MCF 10A (cell line): ENCODE results near the gene CSDE1. TPM values are rescaled to one million over a fixed set of nuclear protein-coding genes. Genes with fewer than 3 reads are reported as not detected.

Source experiments
- BruUV-seq: library from RNA; stranded (reverse); fragments of 400-500 nt; replicated peaks from 2 replicates; lab custom pipeline; 2021; lab: Mats Ljungman, UMichigan
- CTCF ChIA-PET: fragments of 300-600 bp; sonication (Branson Sonifier 250); formaldehyde crosslinking; extraction: SDS; loops from one replicate; lab custom pipeline; 2021; ENCODE audit warnings: antibody characterized with exemption, inconsistent platforms; lab: Yijun Ruan, JAX
- POLR2A ChIA-PET: fragments of 300-600, 350-650 bp; sonication (Branson Sonifier 250); formaldehyde crosslinking; extraction: SDS; loops from one replicate; lab custom pipeline; 2020; ENCODE audit warnings: antibody characterized with exemption, inconsistent platforms; lab: Yijun Ruan, JAX
- DNase-seq: peaks from one replicate; pipeline ENCODE4 v3.0.0-alpha.2; 2018; ENCODE audit not compliant: unreplicated experiment
- H3K27ac Mint-ChIP-seq: one replicate; pipeline ENCODE4 v1.8.0; 2022; ENCODE audit warnings: mild to moderate bottlenecking, low read depth, mixed read lengths; ENCODE audit not compliant: unreplicated experiment
- H3K27me3 Mint-ChIP-seq: one replicate; pipeline ENCODE4 v1.8.0; 2022; ENCODE audit warnings: mixed read lengths; ENCODE audit not compliant: insufficient read depth, unreplicated experiment
- H3K36me3 Mint-ChIP-seq: one replicate; pipeline ENCODE4 v1.8.0; 2022; ENCODE audit warnings: mild to moderate bottlenecking, moderate library complexity, mixed read lengths; ENCODE audit not compliant: insufficient read depth, unreplicated experiment
- H3K4me1 Mint-ChIP-seq: one replicate; pipeline ENCODE4 v1.8.0; 2022; ENCODE audit warnings: mixed read lengths; ENCODE audit not compliant: insufficient read depth, unreplicated experiment
- H3K4me3 Mint-ChIP-seq: one replicate; pipeline ENCODE4 v1.8.0; 2022; ENCODE audit warnings: mild to moderate bottlenecking, moderate library complexity, mixed read lengths; ENCODE audit not compliant: unreplicated experiment
- H3K9me3 Mint-ChIP-seq: one replicate; pipeline ENCODE4 v1.8.0; 2022; ENCODE audit warnings: mixed read lengths; ENCODE audit not compliant: unreplicated experiment
- intact Hi-C: fragments of 100-400 bp; cut with micrococcal nuclease; formaldehyde crosslinking; loops from 2 replicates; pipeline ENCODE4 v1.14.1; 2022
- total RNA-seq: library from RNA; stranded (reverse); gene quantifications from 2 replicates; pipeline ENCODE4 v1.2.3, GENCODE V29; 2022
- TF ChIP-seq, protein P1 (sequence below): fragments of 200-600 bp; IDR thresholded peaks from one replicate; pipeline ENCODE4 v1.8.0; 2022; ENCODE audit warnings: antibody characterized with exemption, mild to moderate bottlenecking; ENCODE audit not compliant: unreplicated experiment

CSDE1 gene
- total RNA-seq, 1 experiment from 2014 or later, result 580 TPM

DNA sequence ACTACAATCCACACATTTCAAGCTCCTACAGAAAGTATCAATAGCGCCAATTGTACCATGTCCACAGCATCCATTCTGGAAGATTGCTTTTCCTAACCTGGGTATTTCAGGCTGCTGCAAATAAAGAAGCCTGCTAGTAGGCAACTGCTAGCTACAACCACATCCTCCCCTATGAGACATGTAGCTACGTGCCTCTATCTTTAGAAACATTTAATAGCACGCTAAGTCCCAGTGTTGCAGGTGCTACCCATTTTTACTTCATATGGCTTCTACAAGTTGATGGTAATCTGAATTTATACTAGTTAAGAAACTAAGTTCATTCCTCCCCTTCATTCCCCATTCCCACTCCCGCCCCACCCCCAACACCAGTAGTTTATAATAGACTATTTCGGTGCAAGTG, 55.0 kb downstream of the CSDE1 start:
- peaks cover 26% of the 10 kb centered on the region for H3K36me3 Mint-ChIP-seq
- intact Hi-C loops, result no loop called here
- CTCF ChIA-PET, result interaction anchor here (1.0 kb wide), 1 partner anchor 31 kb away, joined by 3 read pairs; no protein-coding TSS in a partner anchor
- POLR2A ChIA-PET, result interaction anchor here (1.6 to 2.4 kb wide), 3 partner anchors 13 to 55 kb away, joined by 3 to 11 read pairs (median 9); partner anchors contain the start of genes CSDE1, DENND2C and NRAS
- no peaks in the 10 kb centered on the region for H3K27me3 Mint-ChIP-seq
- no peak overlapping the region for H3K4me3 Mint-ChIP-seq
- no TSS peak for BruUV-seq
- no peaks in the 10 kb centered on the region for H3K9me3 Mint-ChIP-seq
- TF ChIP-seq, protein P1, sequence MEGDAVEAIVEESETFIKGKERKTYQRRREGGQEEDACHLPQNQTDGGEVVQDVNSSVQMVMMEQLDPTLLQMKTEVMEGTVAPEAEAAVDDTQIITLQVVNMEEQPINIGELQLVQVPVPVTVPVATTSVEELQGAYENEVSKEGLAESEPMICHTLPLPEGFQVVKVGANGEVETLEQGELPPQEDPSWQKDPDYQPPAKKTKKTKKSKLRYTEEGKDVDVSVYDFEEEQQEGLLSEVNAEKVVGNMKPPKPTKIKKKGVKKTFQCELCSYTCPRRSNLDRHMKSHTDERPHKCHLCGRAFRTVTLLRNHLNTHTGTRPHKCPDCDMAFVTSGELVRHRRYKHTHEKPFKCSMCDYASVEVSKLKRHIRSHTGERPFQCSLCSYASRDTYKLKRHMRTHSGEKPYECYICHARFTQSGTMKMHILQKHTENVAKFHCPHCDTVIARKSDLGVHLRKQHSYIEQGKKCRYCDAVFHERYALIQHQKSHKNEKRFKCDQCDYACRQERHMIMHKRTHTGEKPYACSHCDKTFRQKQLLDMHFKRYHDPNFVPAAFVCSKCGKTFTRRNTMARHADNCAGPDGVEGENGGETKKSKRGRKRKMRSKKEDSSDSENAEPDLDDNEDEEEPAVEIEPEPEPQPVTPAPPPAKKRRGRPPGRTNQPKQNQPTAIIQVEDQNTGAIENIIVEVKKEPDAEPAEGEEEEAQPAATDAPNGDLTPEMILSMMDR, result no peak
- no peak for DNase-seq
- H3K4me1 Mint-ChIP-seq, result no peaks in the 10 kb centered on the region
- no peak overlapping the region for H3K27ac Mint-ChIP-seq

DNA sequence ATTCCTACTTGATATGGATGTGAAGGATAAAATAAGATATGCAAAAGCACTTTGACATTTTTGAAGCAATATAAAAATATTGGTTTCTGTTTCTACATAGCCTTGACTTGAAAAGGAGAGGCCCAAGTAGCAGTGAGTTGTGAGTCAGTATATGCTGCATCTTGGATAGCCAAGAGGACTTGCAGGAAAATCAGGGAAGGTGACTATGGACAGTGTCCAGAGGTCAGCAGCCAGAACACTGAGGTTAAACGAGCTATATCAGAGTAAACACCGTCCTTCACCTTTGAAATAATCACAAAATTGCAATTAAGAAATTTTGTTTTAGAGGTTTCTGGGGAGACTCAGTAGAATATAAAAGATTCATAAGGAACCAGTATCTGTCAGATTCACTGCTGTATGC, 55.9 kb downstream of the CSDE1 start:
- H3K36me3 Mint-ChIP-seq, result peaks cover 18% of the 10 kb centered on the region
- no TSS peak for BruUV-seq
- intact Hi-C loops, result no loop called here
- no peaks in the 10 kb centered on the region for H3K4me1 Mint-ChIP-seq
- no peak overlapping the region for H3K4me3 Mint-ChIP-seq
- ChIA-PET POLR2A (interaction anchor here (2.1 to 2.4 kb wide), 2 partner anchors 14 to 32 kb away, joined by 9 to 11 read pairs; partner anchors contain the start of genes DENND2C and NRAS), CTCF (no interaction called here)
- no peaks in the 10 kb centered on the region for H3K27me3 Mint-ChIP-seq
- no peak for DNase-seq
- H3K27ac Mint-ChIP-seq, result no peak overlapping the region
- no peaks in the 10 kb centered on the region for H3K9me3 Mint-ChIP-seq
- TF ChIP-seq, protein P1, result no peak

DNA sequence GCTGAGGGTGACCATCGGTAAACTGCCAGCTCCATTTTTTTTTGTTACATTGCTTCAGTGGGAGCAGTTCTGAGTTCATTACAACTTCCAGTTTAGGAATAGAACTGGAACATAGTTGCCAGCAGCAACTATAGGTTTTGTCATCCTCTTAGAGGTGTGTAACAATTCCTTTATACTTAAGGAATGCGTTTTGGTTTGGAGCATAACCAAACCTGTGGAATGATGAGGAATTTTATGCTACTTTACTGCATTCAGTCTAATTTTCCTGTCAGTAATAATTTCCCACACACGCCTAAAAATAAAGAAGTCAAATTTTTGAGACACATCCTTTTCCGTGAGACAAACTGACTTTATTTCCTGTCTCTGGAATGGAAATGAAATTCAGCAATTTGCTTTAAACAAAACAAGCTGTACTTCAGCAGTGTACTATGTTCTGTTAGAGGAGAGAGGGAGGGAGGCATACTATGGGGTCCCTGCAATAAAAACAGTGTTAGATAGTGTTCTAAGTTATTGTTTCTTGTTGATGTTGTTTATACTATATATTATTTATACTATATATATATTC, 57.7 kb downstream of the CSDE1 start:
- Mint-ChIP-seq H3K36me3 (peaks cover 7% of the 10 kb centered on the region), H3K27ac (no peak overlapping the region), H3K4me1 (no peaks in the 10 kb centered on the region), H3K4me3 (no peak overlapping the region), H3K9me3 (no peaks in the 10 kb centered on the region), H3K27me3 (no peaks in the 10 kb centered on the region)
- no TSS peak for BruUV-seq
- ChIA-PET POLR2A (interaction anchor here (0.8 kb wide), 1 partner anchor 12 kb away, joined by 3 read pairs; no protein-coding TSS in a partner anchor), CTCF (interaction anchor here (0.9 kb wide), 1 partner anchor 115 kb away, joined by 4 read pairs; no protein-coding TSS in a partner anchor)
- intact Hi-C loops, result no loop called here
- TF ChIP-seq, protein P1, result no peak
- no peak for DNase-seq

GRCh38 chr1:114696810-114697209, 61.0 kb downstream of the CSDE1 start:
- Mint-ChIP-seq H3K27ac (no peak overlapping the region), H3K4me1 (no peaks in the 10 kb centered on the region), H3K4me3 (no peak overlapping the region), H3K36me3 (no peaks in the 10 kb centered on the region), H3K27me3 (no peaks in the 10 kb centered on the region), H3K9me3 (no peaks in the 10 kb centered on the region)
- intact Hi-C loops, result no loop called here
- POLR2A ChIA-PET, result no interaction called here
- DNase-seq, result no peak
- TF ChIP-seq, protein P1, result no peak
- no TSS peak for BruUV-seq
- CTCF ChIA-PET, result no interaction called here
